ENCODE results near the gene DPP6.

DNA sequence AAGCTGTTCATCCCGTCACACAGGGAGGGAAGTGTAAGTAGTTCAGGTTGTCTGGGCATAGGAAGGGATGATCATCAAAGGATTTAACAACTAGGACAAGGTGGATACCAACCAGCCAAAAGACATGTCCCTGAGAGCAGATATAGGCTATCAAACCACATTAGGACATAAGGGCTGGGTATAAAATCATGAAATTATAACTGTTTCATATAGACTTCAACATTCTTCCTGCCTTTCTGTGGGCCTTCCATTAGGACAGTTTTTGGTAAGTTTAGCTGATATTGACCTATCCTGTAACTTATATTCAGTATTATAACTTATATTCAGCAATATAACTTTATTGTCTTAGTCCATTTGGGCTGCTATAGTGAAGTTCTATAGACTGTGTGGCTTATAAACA lies 759.8 kb downstream of the DPP6 start:
- TF ChIP-seq EZH2 (IDR thresholded peaks at IDR 0.05; ENCODE audit: low read depth, unreplicated experiment) (no peak), POLR2AphosphoS5 (IDR thresholded peaks at IDR 0.05; ENCODE audit: low read depth) (no peak), CREB1 (CRISPR knock-in tag; IDR thresholded peaks at IDR 0.05; ENCODE audit: low read depth) (no peak), EZH2phosphoT487 (IDR thresholded peaks at IDR 0.05; ENCODE audit: unreplicated experiment) (no peak), ZNF114 (CRISPR knock-in tag; IDR thresholded peaks at IDR 0.05) (no peak), NANOG (IDR thresholded peaks at IDR 0.05; ENCODE audit: borderline replicate concordance) (no peak), JUNB (IDR thresholded peaks at IDR 0.05; ENCODE audit: unreplicated experiment) (no peak)
- TF ChIP-seq, protein P1, sequence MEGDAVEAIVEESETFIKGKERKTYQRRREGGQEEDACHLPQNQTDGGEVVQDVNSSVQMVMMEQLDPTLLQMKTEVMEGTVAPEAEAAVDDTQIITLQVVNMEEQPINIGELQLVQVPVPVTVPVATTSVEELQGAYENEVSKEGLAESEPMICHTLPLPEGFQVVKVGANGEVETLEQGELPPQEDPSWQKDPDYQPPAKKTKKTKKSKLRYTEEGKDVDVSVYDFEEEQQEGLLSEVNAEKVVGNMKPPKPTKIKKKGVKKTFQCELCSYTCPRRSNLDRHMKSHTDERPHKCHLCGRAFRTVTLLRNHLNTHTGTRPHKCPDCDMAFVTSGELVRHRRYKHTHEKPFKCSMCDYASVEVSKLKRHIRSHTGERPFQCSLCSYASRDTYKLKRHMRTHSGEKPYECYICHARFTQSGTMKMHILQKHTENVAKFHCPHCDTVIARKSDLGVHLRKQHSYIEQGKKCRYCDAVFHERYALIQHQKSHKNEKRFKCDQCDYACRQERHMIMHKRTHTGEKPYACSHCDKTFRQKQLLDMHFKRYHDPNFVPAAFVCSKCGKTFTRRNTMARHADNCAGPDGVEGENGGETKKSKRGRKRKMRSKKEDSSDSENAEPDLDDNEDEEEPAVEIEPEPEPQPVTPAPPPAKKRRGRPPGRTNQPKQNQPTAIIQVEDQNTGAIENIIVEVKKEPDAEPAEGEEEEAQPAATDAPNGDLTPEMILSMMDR (conservative IDR thresholded peaks at IDR 0.05; ENCODE audit: low read depth in 2 of 2) = no peak
- TF ChIP-seq, protein P2, sequence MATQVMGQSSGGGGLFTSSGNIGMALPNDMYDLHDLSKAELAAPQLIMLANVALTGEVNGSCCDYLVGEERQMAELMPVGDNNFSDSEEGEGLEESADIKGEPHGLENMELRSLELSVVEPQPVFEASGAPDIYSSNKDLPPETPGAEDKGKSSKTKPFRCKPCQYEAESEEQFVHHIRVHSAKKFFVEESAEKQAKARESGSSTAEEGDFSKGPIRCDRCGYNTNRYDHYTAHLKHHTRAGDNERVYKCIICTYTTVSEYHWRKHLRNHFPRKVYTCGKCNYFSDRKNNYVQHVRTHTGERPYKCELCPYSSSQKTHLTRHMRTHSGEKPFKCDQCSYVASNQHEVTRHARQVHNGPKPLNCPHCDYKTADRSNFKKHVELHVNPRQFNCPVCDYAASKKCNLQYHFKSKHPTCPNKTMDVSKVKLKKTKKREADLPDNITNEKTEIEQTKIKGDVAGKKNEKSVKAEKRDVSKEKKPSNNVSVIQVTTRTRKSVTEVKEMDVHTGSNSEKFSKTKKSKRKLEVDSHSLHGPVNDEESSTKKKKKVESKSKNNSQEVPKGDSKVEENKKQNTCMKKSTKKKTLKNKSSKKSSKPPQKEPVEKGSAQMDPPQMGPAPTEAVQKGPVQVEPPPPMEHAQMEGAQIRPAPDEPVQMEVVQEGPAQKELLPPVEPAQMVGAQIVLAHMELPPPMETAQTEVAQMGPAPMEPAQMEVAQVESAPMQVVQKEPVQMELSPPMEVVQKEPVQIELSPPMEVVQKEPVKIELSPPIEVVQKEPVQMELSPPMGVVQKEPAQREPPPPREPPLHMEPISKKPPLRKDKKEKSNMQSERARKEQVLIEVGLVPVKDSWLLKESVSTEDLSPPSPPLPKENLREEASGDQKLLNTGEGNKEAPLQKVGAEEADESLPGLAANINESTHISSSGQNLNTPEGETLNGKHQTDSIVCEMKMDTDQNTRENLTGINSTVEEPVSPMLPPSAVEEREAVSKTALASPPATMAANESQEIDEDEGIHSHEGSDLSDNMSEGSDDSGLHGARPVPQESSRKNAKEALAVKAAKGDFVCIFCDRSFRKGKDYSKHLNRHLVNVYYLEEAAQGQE (IDR thresholded peaks at IDR 0.05; ENCODE audit: unreplicated experiment) = no peak
